GM12874 (cell line): ENCODE data around the gene CMTM7.

Experiments used
- TF ChIP-seq, protein P1 (sequence below): IDR thresholded peaks from 2 replicates; pipeline ENCODE4 v1.5.1; 2011; ENCODE audit warnings: low read depth, mild to moderate bottlenecking, control low read depth, low read length, moderate library complexity; ENCODE audit not compliant: insufficient read depth

The CMTM7 gene

DNA sequence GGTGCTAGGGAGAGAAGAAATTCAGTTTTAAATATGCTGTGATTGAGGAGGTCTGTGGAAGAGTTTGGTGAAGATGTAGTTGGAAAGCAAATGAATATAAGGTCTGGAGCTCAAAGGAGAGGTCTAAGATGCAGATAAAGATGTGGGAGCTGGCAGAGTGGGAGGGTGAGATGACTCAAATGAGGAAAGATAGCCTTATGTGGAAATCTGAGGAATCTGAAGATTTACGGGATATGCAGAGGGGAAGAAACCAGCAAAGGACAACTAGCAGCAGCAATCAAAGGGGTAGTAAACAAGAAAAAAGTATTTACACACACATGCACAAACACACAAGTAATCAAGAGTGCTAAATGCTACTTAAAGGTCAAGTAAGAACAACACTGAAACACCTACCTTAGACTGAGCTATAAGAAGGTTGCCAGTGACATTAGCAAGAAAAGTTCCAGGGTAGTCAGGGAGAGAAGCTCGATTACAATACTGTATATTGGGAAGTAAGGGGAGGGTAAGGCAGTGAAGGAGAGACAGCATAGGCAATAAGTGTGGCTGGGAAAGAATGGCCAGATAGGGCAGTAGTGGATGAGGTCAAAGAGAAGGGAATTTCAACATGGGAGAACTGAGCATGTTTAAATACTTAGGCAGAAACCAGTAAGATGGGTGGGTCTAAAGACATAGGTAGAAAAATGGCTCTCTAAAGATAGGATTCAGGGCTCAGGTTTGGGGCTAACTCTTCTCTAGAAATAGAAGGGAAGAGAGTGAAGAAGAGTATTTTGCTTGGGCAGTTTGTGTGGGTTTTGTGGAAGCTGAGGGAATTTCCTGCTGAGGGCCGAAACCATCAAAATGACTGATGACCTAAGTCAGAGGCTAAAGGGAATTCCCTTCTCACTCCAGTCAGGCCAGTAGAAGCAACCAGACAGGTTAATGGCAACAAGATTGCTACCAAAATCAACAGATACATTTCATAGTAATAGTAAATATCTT lies 102.1 kb downstream of the CMTM7 start:
- TF ChIP-seq, protein P1, sequence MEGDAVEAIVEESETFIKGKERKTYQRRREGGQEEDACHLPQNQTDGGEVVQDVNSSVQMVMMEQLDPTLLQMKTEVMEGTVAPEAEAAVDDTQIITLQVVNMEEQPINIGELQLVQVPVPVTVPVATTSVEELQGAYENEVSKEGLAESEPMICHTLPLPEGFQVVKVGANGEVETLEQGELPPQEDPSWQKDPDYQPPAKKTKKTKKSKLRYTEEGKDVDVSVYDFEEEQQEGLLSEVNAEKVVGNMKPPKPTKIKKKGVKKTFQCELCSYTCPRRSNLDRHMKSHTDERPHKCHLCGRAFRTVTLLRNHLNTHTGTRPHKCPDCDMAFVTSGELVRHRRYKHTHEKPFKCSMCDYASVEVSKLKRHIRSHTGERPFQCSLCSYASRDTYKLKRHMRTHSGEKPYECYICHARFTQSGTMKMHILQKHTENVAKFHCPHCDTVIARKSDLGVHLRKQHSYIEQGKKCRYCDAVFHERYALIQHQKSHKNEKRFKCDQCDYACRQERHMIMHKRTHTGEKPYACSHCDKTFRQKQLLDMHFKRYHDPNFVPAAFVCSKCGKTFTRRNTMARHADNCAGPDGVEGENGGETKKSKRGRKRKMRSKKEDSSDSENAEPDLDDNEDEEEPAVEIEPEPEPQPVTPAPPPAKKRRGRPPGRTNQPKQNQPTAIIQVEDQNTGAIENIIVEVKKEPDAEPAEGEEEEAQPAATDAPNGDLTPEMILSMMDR = no peak

DNA sequence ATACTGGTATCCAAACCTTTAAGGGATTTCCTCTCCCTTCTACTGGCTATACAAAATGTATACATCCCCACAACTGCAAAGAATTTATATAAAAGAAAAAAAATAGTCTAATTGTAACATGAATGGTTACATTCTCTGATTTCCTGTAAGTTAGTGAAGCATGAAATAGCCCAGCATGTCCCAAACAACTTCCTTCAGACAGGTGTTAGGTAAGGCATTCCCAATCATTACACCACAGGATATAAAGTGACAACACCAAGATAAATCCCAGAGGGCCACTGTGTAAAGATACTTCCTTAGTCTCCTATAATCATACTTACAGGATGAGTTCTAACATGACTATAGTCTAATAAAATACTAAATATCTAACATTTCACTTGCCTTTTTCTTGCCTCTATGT lies 103.4 kb downstream of the CMTM7 start:
- TF ChIP-seq, protein P1 = no peak

DNA sequence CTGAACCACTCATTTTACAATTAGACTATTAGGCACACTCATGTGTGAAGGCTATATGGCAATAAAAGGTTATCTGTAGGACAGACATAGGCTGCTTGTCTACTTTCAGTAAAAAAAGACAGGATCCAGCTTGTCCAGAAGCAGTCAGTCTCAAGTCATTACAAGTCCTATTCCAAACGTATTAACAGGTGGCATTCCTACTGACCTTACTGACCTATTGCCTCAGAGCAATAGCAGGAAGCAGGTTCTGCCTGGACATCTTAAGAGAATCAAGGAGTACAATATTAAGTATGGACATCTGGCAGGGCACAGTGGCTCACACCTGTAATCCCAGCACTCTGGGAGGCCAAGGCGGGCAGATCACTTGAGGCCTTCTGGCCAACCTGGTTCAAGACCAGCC lies 104.0 kb downstream of the CMTM7 start:
- TF ChIP-seq, protein P1 = no peak

DNA sequence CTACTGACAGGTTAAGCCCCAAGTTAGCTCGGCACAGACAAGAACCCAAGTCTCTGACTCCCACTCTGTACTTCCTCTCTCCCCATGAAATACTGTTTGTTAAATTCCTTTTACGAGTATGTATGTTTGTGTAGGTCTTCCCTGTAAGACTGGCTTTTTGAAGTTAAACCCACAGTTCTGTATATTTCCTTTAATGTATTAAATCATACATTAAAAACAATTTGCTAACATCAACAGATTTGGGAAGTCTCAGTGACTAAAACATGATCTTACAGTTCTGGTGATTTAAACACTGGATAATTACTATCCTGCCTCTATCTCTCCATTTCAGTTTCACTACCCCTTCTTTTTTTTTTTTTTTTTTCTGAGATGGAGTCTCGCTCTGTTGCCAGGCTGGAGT lies 106.6 kb downstream of the CMTM7 start:
- TF ChIP-seq, protein P1 = no peak

DNA sequence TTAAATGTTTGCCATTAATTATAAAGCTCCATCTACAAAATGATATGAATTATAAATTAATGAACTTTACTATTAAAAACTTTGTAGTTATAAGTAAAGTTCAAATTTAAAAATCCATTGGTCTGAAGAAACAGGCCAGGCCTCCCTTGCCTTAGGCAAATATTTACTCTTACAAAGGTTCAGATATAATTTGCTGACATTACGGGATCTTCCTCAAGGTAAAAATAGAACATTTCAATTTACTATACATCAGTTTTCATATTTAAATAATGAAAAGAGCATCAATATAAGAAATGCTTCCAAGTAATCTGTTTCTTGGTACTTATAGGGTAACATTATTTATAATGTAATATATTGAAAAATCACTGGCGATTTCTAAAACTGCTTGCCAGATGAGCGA lies 107.3 kb downstream of the CMTM7 start:
- TF ChIP-seq, protein P1 = no peak

DNA sequence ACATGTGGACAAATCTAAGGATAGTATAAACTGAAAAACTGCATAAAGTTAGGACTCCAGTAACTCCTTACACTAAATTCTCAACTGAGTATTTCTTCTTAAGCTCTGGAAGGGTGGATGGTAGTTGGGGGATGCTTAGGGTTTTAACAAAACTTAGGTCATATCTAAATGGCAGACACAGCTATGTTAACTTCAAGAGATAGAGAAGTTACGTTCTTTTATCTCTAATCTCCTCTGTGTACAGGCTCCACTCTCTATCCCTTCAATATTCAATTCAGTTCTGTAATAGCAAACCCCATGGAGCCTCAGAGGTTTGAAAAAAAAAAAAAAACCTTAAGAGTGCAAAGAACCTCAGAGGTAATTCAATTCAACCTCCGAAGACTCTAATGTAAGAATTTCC lies 107.9 kb downstream of the CMTM7 start:
- TF ChIP-seq, protein P1 = no peak

DNA sequence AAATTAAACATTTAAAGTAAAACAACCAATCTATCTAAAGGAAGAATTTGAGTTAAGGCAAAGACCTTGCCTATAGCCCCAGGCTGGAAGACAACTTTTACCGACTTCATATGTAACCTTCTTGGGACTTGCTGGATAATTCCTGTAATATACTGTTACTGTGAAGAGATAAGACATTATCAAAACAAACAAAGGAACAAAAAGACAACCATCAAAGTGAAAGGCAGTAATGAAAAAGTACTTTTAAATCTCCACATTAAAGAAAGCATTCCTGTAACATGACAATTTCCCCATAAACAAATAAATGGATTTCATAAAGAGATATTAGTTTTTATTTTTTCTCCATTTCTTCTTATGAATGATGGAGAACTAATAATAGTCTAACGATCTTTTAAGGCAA lies 108.6 kb downstream of the CMTM7 start:
- TF ChIP-seq, protein P1 = no peak
